T-helper 22 cell (primary cell): Measurements from ENCODE around the gene FADS2.

ENCODE experiments used
- DNase-seq: peaks from one replicate; pipeline ENCODE4 v3.0.0-alpha.2; 2020; ENCODE audit warnings: low read depth

The FADS2 gene

GRCh38 chr11:61887839-61888494 is 59.9 kb downstream of the FADS2 start:
- DNase-seq = no peak

GRCh38 chr11:61888590-61888989 is 60.5 kb downstream of the FADS2 start:
- no peak for DNase-seq

GRCh38 chr11:61889831-61890230 is 61.7 kb downstream of the FADS2 start:
- no peak for DNase-seq

GRCh38 chr11:61890529-61891330 is 62.6 kb downstream of the FADS2 start:
- peak; percentile 16 for DNase-seq

GRCh38 chr11:61891331-61892084 is 63.4 kb downstream of the FADS2 start, which contains the start of gene FADS3:
Gene FADS3, minus strand, starts transcription at chr11:61891545. Its CDS starts 164 bp downstream, at chr11:61891381.
- peak; percentile 72 for DNase-seq

GRCh38 chr11:61892085-61892370 is 63.9 kb downstream of the FADS2 start:
- DNase-seq = no peak

- no peak for DNase-seq
Measured at GRCh38 chr11:61893981-61894380, 65.9 kb downstream of the FADS2 start.

- no peak for DNase-seq
Measured at GRCh38 chr11:61895046-61895717, 67.1 kb downstream of the FADS2 start.

- no peak for DNase-seq
Measured at GRCh38 chr11:61895718-61896059, 67.6 kb downstream of the FADS2 start.

GRCh38 chr11:61896665-61897386 is 68.7 kb downstream of the FADS2 start:
- DNase-seq = no peak

GRCh38 chr11:61897387-61898246 is 69.5 kb downstream of the FADS2 start:
- peak; percentile 39 for DNase-seq

GRCh38 chr11:61898247-61898582 is 70.1 kb downstream of the FADS2 start:
- no peak for DNase-seq

GRCh38 chr11:61899146-61899841 is 71.2 kb downstream of the FADS2 start:
- DNase-seq = peak; percentile 75

GRCh38 chr11:61900251-61900650 is 72.2 kb downstream of the FADS2 start:
- no peak for DNase-seq

GRCh38 chr11:61901397-61901796 is 73.3 kb downstream of the FADS2 start:
- DNase-seq = no peak

GRCh38 chr11:61902313-61902712 is 74.2 kb downstream of the FADS2 start:
- DNase-seq = no peak

- DNase-seq = no peak
Measured at GRCh38 chr11:61903845-61904244, 75.7 kb downstream of the FADS2 start.

GRCh38 chr11:61904539-61905048 is 76.5 kb downstream of the FADS2 start:
- DNase-seq = no peak

GRCh38 chr11:61905067-61905696 is 77.1 kb downstream of the FADS2 start:
- DNase-seq = no peak
